Measurements from ENCODE around the gene API5.

Gene API5

DNA sequence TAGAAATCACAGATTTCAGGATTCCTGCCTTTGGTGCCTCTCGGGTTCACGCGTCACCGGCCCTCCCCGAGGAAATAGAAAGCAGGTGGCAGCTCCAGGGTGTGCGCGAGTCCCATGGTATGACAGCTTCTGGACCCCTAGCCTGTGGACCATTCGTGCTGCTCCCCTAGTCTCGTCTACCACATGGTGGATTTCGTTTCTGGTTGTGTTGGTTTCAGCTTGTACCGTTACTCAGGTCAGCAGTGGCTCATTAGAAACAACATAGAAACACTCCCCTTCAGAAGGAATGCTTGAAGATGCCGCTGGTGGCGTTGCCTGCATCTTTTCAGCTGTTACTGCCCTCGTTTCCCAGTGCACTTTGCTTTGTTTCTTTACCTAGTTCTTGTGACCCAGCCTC lies 47.6 kb downstream of the API5 start:
- peak overlapping the region; percentile 93 for H3K4me3 ChIP-seq (ENCODE audit: low read length)
- no peak for DNase-seq (ENCODE audit: low read depth)
- TF ChIP-seq, protein P1, sequence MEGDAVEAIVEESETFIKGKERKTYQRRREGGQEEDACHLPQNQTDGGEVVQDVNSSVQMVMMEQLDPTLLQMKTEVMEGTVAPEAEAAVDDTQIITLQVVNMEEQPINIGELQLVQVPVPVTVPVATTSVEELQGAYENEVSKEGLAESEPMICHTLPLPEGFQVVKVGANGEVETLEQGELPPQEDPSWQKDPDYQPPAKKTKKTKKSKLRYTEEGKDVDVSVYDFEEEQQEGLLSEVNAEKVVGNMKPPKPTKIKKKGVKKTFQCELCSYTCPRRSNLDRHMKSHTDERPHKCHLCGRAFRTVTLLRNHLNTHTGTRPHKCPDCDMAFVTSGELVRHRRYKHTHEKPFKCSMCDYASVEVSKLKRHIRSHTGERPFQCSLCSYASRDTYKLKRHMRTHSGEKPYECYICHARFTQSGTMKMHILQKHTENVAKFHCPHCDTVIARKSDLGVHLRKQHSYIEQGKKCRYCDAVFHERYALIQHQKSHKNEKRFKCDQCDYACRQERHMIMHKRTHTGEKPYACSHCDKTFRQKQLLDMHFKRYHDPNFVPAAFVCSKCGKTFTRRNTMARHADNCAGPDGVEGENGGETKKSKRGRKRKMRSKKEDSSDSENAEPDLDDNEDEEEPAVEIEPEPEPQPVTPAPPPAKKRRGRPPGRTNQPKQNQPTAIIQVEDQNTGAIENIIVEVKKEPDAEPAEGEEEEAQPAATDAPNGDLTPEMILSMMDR (conservative IDR thresholded peaks at IDR 0.05; ENCODE audit: low read depth, low read length), result no peak

DNA sequence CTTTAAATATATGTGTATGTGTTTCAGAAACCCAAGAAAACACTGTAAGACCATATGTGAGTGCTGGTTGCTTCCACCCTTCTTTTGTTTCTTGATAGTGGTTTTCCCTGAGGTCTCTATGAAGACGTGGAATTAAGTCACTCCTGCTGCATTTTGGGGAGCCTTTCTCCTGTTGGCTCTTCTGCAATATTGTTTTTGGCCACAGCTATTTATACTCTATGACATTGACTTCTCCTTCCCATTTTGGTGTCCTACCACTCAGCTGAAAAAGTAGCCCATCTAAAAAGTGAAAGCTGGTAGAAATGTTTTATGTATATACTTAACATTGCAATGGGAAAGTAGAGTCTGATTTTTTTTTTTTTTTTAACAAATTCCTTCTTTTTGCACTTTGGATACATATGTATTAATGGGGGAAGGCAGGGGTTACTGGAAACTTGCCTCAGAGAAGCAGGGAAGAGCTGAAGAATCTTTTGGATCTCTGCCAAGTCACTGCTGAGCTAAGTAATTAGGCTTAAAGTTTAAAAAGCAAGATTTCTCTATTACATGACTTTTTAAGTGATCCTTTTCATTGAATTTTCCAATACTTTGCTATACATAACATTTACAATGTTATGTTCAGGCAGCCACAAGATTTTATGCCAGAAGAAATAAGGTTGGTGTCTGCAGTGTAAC lies 48.7 kb downstream of the API5 start:
- no peak for DNase-seq (ENCODE audit: low read depth)
- H3K4me3 ChIP-seq (ENCODE audit: low read length), result peak overlapping the region; percentile 93
- TF ChIP-seq, protein P1 (conservative IDR thresholded peaks at IDR 0.05; ENCODE audit: low read depth, low read length), result no peak

DNA sequence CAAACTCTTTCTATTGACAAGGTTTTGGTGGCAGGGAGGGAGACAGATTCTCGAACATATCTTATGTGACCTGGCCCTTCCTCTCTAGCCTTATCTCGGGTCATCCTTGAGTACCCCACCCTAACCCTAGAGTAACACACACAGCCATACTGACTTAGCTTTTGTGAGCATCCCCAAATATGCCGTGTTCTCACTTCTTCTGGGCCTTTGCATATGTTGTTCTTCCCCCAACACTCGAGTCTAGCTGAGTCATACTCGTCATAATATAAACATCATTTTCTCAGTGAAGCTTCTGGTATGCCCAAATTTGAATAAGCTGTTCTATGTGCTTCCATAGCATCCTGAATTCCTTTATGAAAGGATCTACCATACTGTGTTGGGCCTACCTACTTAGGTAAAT lies 54.9 kb downstream of the API5 start:
- TF ChIP-seq, protein P1 (conservative IDR thresholded peaks at IDR 0.05; ENCODE audit: low read depth, low read length), result no peak
- DNase-seq (ENCODE audit: low read depth), result no peak
- H3K4me3 ChIP-seq (ENCODE audit: low read length), result no peak overlapping the region

DNA sequence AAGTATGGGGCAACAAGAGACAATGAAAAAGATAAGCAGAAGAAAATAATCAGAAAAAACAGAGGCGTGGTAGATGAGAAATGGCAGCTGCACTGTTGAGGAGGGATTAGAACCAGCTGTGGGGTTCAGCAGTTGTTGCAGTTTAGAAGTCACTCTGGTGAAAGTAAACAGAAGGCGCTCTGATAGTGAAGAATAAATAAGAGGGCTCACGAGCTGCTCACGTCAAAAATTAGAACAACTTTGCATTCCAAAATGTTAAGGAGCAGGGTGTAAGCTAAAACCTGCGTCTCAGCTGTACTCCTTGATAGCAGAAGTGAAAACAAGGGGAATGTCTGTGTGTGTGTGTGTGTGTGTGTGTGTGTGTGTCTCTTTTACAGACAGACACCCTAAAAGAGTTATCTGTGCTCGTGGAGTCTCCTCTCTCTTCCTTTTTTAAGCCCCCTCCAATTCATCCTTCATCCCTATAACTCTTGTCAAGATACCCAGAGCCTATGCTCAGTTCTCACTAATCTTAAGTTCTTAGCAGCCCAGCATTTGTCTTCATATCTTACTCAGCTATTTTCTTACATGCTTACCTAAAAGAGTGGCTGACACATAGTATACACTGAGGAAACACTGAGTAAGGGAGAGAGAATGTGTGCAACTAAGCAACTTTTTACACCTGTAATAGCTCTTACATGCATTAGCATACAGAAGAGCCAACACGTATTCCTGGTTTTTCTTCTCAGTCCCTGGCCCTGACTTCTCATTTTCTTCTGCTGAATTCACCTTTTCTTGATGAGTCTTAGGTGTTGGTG lies 55.8 kb downstream of the API5 start:
- TF ChIP-seq, protein P1 (conservative IDR thresholded peaks at IDR 0.05; ENCODE audit: low read depth, low read length), result no peak
- DNase-seq (ENCODE audit: low read depth), result no peak
- H3K4me3 ChIP-seq (ENCODE audit: low read length), result no peak overlapping the region

DNA sequence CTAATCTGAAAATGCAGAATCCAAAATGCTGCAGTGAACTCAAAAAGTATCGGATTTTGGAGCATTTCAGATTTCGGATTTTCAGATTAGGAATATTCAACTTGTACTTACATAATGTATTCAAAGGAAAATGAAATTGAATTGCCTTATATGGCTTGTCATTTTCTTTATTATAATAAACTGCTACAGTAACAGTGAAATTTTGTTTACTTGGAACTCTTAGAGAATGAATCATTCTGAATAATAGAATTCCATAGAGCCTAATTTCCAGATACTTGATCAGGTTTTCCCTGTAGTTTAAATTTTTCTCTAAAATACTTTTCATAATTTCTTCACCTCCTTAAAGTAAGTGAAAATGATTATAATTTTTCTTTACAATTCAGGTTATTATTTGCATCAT lies 64.3 kb downstream of the API5 start:
- DNase-seq (ENCODE audit: low read depth), result no peak
- TF ChIP-seq, protein P1 (conservative IDR thresholded peaks at IDR 0.05; ENCODE audit: low read depth, low read length), result no peak
- H3K4me3 ChIP-seq (ENCODE audit: low read length), result no peak overlapping the region

DNA sequence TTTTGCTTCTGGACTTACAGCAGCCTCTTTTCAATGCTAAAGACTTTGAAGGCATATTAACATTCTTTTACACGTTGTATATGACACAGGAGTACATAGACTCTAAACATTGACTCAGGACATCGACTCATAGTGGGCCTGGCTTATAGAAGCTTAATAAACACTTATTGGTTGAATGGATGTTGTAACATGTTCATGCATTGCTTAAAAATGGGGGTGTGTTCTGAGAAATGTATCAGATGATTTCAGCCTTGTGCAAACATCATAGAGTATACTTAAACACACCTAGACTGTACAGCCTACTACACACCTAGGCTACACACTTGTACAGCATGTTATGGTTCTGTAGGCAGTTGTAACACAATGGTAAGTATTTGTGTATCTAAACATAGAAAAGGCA lies 64.8 kb downstream of the API5 start:
- DNase-seq (ENCODE audit: low read depth), result no peak
- H3K4me3 ChIP-seq (ENCODE audit: low read length), result no peak overlapping the region

More for the DNA sequence above, 64.8 kb downstream of the API5 start:
- TF ChIP-seq, protein P1 (conservative IDR thresholded peaks at IDR 0.05; ENCODE audit: low read depth, low read length), result no peak

Measured in retinal pigment epithelial cell (primary cell).